ENCODE data around the gene LZTR1. TPM values are rescaled to one million over a fixed set of nuclear protein-coding genes. Genes with fewer than 3 reads are reported as not detected.
A peak's percentile ranks its signal among the peaks of the same experiment; 100 is the strongest.

The LZTR1 gene
- total and polyA plus RNA-seq, 12 donors = 14.7 to 36.5 (median 24.4) TPM

DNA sequence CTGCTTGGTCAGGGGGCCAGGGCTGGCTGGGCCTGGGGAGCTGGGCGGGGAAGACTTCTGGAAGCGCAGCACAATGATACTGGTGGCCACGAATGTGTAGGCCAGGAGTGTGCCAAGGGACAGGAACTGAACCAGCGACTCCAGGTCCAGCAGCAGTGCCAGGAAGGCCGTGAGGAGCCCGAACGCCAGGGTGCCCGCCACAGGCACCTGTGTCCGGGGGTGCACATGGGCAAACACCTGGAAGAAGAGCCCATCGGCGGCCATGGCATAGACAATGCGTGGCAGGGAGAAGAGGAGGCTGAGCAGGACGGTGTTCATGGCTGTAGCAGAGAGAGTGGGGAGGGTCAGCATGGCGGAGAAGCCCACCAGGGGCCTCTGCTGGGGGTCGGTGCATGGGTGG lies 47.9 kb downstream of the LZTR1 start:
- Histone ChIP-seq H3K9me3 (no peaks in the 10 kb centered on the region), H3K36me3 (no peaks in the 10 kb centered on the region), H3K27ac (no peak overlapping the region), H3K4me1 (peaks cover 3 to 19% (median 8%) of the 10 kb centered on the region in 9 donors), H3K4me3 (no peak overlapping the region), H3K27me3 (peaks cover 8 to 47% (median 39%) of the 10 kb centered on the region in 7 donors)
- no peak for TF ChIP-seq CTCF (IDR thresholded peaks at IDR 0.05)
- DNase-seq (no peak), ATAC-seq (no peak)
- intact Hi-C loops (cut with DNase I) = loop anchor here in 2 of 10 donors (10.0 kb wide), 2 partner anchors 65 to 75 kb away; no protein-coding TSS in a partner anchor
- WGBS, 2 donors = 94% methylated on average over 15 of the region's 15 CpGs

GRCh38 chr22:21030621-21031544 lies 48.8 kb downstream of the LZTR1 start:
- TF ChIP-seq CTCF (IDR thresholded peaks at IDR 0.05) = no peak
- ATAC-seq (no peak), DNase-seq (no peak)
- intact Hi-C loops (cut with DNase I) = loop anchor here in 2 of 10 donors (10.0 kb wide), 2 partner anchors 64 to 74 kb away; no protein-coding TSS in a partner anchor
- Histone ChIP-seq H3K27me3 (peaks cover 8 to 47% (median 39%) of the 10 kb centered on the region in 7 donors), H3K4me1 (peaks cover 3 to 19% (median 8%) of the 10 kb centered on the region in 9 donors), H3K27ac (no peak overlapping the region), H3K4me3 (no peak overlapping the region), H3K36me3 (no peaks in the 10 kb centered on the region), H3K9me3 (no peaks in the 10 kb centered on the region)
- WGBS, 2 donors = 90 to 93% methylated on average over 40 of the region's 40 CpGs

DNA sequence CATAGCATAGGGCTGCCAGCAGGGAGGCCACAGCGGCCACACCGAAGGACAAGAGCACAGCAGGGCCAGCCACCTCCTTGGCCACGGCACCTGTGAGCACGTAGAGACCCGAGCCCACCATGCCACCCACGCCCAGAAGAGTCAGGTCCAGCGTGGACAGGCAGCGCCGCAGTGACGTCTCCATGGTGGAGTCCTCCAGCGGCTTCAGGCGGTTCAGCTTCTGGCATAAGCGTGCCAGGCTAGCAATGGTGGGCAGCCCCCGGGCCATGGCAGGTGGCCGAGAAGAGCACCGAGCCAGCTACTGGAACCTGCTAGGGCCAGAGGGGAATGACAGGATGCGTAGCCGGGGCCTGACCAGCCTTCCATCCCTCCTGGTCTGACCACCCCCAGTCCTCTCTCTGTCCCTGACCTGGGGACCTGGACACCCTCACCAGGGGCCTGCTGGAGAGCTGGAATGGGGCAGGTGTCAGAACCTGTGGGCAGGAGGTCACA lies 49.5 kb downstream of the LZTR1 start:
- Histone ChIP-seq H3K27ac (no peak overlapping the region), H3K4me1 (peaks cover 3 to 19% (median 8%) of the 10 kb centered on the region in 9 donors), H3K9me3 (no peaks in the 10 kb centered on the region), H3K27me3 (peaks cover 8 to 47% (median 39%) of the 10 kb centered on the region in 7 donors), H3K4me3 (peak overlapping the region in 4 of 10 donors; percentile 31 to 44 (median 38)), H3K36me3 (no peaks in the 10 kb centered on the region)
- WGBS, 2 donors = 88 to 90% methylated on average over 18 of the region's 18 CpGs
- TF ChIP-seq CTCF (IDR thresholded peaks at IDR 0.05) = no peak
- no peak for DNase-seq
- intact Hi-C loops (cut with DNase I) = loop anchor here in 2 of 10 donors (10.0 kb wide), 2 partner anchors 63 to 73 kb away; no protein-coding TSS in a partner anchor
- ATAC-seq = no peak

GRCh38 chr22:21032037-21032867 lies 50.2 kb downstream of the LZTR1 start, which contains the start of gene SLC7A4:
TSS of gene SLC7A4 (minus strand) at chr22:21032561. CDS start at chr22:21031812, 749 bp downstream.
- DNase-seq = no peak
- TF ChIP-seq CTCF (IDR thresholded peaks at IDR 0.05) = no peak
- no peak within 1 kb of the TSS for H3K27ac ChIP-seq
- peak in 5 of 8 donors; percentile 19 to 48 (median 41) for ATAC-seq
- 7% methylated on average over 53 to 59 of the region's 59 CpGs for WGBS, 2 donors
- H3K27me3 ChIP-seq = peaks cover 8 to 47% (median 39%) of the 10 kb centered on the region in 7 donors
- no peaks in the 10 kb centered on the region for H3K9me3 ChIP-seq
- intact Hi-C loops (cut with DNase I) = loop anchor here in 2 of 10 donors (10.0 kb wide), 2 partner anchors 63 to 73 kb away; no protein-coding TSS in a partner anchor
- H3K36me3 ChIP-seq = no peaks in the 10 kb centered on the region
- H3K4me1 ChIP-seq = peaks cover 3 to 17% (median 8%) of the 10 kb centered on the region in 9 donors
- H3K4me3 ChIP-seq = peak within 1 kb of the TSS in 9 of 10 donors; percentile 18 to 49 (median 42)

All from heart right ventricle (tissue), 16 donors.